ENCODE results near the gene USP17L15.
A peak's percentile ranks its signal among the peaks of the same experiment; 100 is the strongest.
"Not testable (repeated sequence)": the region's sequence is repeated elsewhere in the genome, so short reads cannot be mapped to it uniquely, and the experiment has no call there.

The USP17L15 gene

DNA sequence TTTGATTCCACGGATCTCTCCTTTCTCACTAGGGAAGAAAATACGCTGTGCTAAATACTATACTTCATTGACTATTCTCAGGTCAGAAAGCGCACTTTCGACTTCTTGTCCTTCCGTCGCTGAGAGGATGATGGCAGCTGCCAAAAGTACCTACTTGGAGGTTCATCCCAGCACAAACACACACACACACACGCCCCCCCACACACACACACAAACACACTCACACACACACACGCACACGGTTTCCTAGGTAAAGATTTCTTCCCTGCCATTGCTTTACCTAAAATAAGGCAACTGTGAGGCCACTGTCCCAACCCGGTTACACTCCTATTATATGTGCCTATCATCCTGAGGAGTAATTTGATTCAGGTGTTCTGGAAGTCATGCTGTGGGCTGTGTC, 37.5 kb downstream of the USP17L15 start:
- not testable (repeated sequence) for H3K27ac Mint-ChIP-seq; H3K4me3 Mint-ChIP-seq; H3K4me1 Mint-ChIP-seq; H3K27me3 Mint-ChIP-seq (ENCODE audit: low read depth, poor library complexity); H3K36me3 Mint-ChIP-seq (ENCODE audit: low read depth); H3K9me3 Mint-ChIP-seq
- DNase-seq = peak; percentile 4

Measured in nephron progenitor cell (in vitro differentiated cells).